H1 (cell line): ENCODE measurements around the gene VPS13D. TPM values are rescaled to one million over a fixed set of nuclear protein-coding genes. Genes with fewer than 3 reads are reported as not detected.

Source experiments
- CTCF ChIA-PET: fragments of 300-600 bp; sonication (Branson Sonifier 250); formaldehyde crosslinking; loops from one replicate; lab custom pipeline; 2021; ENCODE audit not compliant: partially characterized antibody; lab: Charles Lee
- POLR2A ChIA-PET: fragments of 300-600 bp; sonication (Branson Sonifier 250); formaldehyde crosslinking; loops from one replicate; lab custom pipeline; 2021; ENCODE audit warnings: inconsistent platforms; ENCODE audit not compliant: partially characterized antibody; lab: Charles Lee
- DNase-seq, 2 experiments: peaks; one replicate each; pipeline versions ENCODE4 v3.0.0 to v3.0.0-alpha.2; 2010 to 2022; ENCODE audit warnings: low spot score in 2 of 2, low read depth in 1 of 2, mixed read lengths in 1 of 2
- FAIRE-seq: peaks from 2 replicates; lab custom pipeline; 2011; peaks lifted over from hg19 to GRCh38; lab: Jason Lieb, UNC
- H2AFZ ChIP-seq: 2 replicates; pipeline ENCODE4 v1.8.1; 2012; ENCODE audit warnings: low read length, inconsistent platforms
- H2AK5ac ChIP-seq: 2 replicates; pipeline ENCODE4 v1.6.1; 2013; ENCODE audit warnings: low read depth, low read length
- H2BK120ac ChIP-seq: replicated peaks from 2 replicates; pipeline ENCODE3; 2013; ENCODE audit warnings: low read depth, low read length, inconsistent platforms
- H2BK12ac ChIP-seq: 2 replicates; pipeline ENCODE4 v1.6.1; 2013; ENCODE audit warnings: low read depth, low read length
- H2BK15ac ChIP-seq: 2 replicates; pipeline ENCODE4 v1.6.1; 2013; ENCODE audit warnings: low read length
- H2BK20ac ChIP-seq: 2 replicates; pipeline ENCODE4 v1.6.1; 2013; ENCODE audit warnings: low read length
- H2BK5ac ChIP-seq: 2 replicates; pipeline ENCODE4 v1.6.1; 2013; ENCODE audit warnings: low read depth, low read length
- H3K14ac ChIP-seq: 2 replicates; pipeline ENCODE4 v1.6.1; 2013; ENCODE audit warnings: inconsistent platforms; ENCODE audit not compliant: insufficient read length
- H3K18ac ChIP-seq: 2 replicates; pipeline ENCODE4 v1.6.1; 2013; ENCODE audit warnings: low read length; ENCODE audit errors: extremely low read depth
- H3K23ac ChIP-seq: 2 replicates; pipeline ENCODE4 v1.6.1; 2013; ENCODE audit warnings: inconsistent platforms; ENCODE audit not compliant: insufficient read length
- H3K23me2 ChIP-seq: 2 replicates; pipeline ENCODE4 v1.6.1; 2013; ENCODE audit warnings: low read depth, low read length
- H3K27ac ChIP-seq: 2 replicates; pipeline ENCODE4 v1.6.1; 2011; ENCODE audit warnings: low read depth, low read length, inconsistent platforms
- H3K27me3 ChIP-seq, 4 experiments: replicated peaks in 1 of 4; 1 replicate in 1 of 4; 2 replicates in 3 of 4; pipeline versions ENCODE4 v1.6.1 to v1.8.1; 2011 to 2013; ENCODE audit warnings: low read length in 3 of 4, mild to moderate bottlenecking in 3 of 4, inconsistent platforms in 2 of 4, mixed read lengths in 2 of 4, moderate library complexity in 1 of 4; ENCODE audit not compliant: control insufficient read depth in 3 of 4, insufficient read depth in 3 of 4; ENCODE audit errors: extremely low read depth in 1 of 4
- H3K36me3 ChIP-seq, 4 experiments: 2 replicates each; pipeline versions ENCODE4 v1.6.1 to v1.8.1; 2011 to 2013; ENCODE audit warnings: mild to moderate bottlenecking in 4 of 4, low read length in 3 of 4, moderate library complexity in 2 of 4, control low read depth in 1 of 4, inconsistent platforms in 1 of 4; ENCODE audit not compliant: insufficient read depth in 4 of 4, control insufficient read depth in 2 of 4
- H3K4ac ChIP-seq: replicated peaks from 2 replicates; pipeline ENCODE3; 2013; ENCODE audit warnings: low read length, low read depth, mixed read lengths, inconsistent platforms; ENCODE audit not compliant: insufficient read length
- H3K4me1 ChIP-seq, 4 experiments: replicated peaks in 1 of 4; 1 replicate in 1 of 4; 2 replicates in 3 of 4; pipeline versions ENCODE4 v1.6.1 to v1.8.1; 2011 to 2013; ENCODE audit warnings: low read length in 3 of 4, inconsistent platforms in 2 of 4, mixed read lengths in 1 of 4; ENCODE audit not compliant: insufficient read depth in 4 of 4, control insufficient read depth in 3 of 4
- H3K4me2 ChIP-seq, 2 experiments: 2 replicates each; pipeline versions ENCODE4 v1.6.1 to v1.8.1; 2011 to 2013; ENCODE audit warnings: low read depth in 2 of 2, low read length in 2 of 2, control low read depth in 1 of 2, inconsistent platforms in 1 of 2, mild to moderate bottlenecking in 1 of 2; ENCODE audit not compliant: insufficient read depth in 1 of 2
- H3K4me3 ChIP-seq, 4 experiments: fragments of 200-600, 300-600 bp in 1 of 4; sonication (generic), shearing (Covaris generic), sonication (Bioruptor Twin) in 1 of 4; 2 replicates each; pipeline versions ENCODE4 v1.5.1 to v1.8.1; 2011 to 2016; ENCODE audit warnings: low read length in 4 of 4, low read depth in 3 of 4, control low read depth in 2 of 4, inconsistent platforms in 2 of 4, mild to moderate bottlenecking in 2 of 4, mixed read lengths in 1 of 4, moderate library complexity in 1 of 4; ENCODE audit not compliant: insufficient read depth in 2 of 4; ENCODE audit errors: extremely low read depth in 1 of 4
- H3K56ac ChIP-seq: replicated peaks from 2 replicates; pipeline ENCODE3; 2013; ENCODE audit warnings: low read depth, mild to moderate bottlenecking, mixed read lengths, low read length, inconsistent platforms; ENCODE audit not compliant: insufficient read length
- H3K79me1 ChIP-seq: 2 replicates; pipeline ENCODE4 v1.6.1; 2013; ENCODE audit warnings: low read depth, low read length, control low read depth
- H3K79me2 ChIP-seq, 2 experiments: 2 replicates each; pipeline versions ENCODE4 v1.6.1 to v1.8.1; 2012 to 2013; ENCODE audit warnings: low read length in 2 of 2, mild to moderate bottlenecking in 2 of 2, inconsistent platforms in 1 of 2; ENCODE audit not compliant: insufficient read depth in 2 of 2, control insufficient read depth in 1 of 2
- H3K9ac ChIP-seq, 4 experiments: replicated peaks in 1 of 4; 1 replicate in 1 of 4; 2 replicates in 3 of 4; pipeline versions ENCODE4 v1.6.1 to v1.8.1; 2011 to 2013; ENCODE audit warnings: low read depth in 3 of 4, low read length in 3 of 4, control low read depth in 2 of 4, mild to moderate bottlenecking in 2 of 4, moderate library complexity in 2 of 4, inconsistent platforms in 1 of 4; ENCODE audit errors: extremely low read depth in 1 of 4
- H3K9me3 ChIP-seq, 2 experiments: 2 replicates each; pipeline versions ENCODE4 v1.6.1 to v1.8.1; 2012 to 2013; ENCODE audit warnings: mild to moderate bottlenecking in 2 of 2, moderate library complexity in 2 of 2, control low read depth in 1 of 2, inconsistent platforms in 1 of 2, low read depth in 1 of 2, low read length in 1 of 2, mixed read lengths in 1 of 2; ENCODE audit not compliant: insufficient read depth in 2 of 2
- H4K20me1 ChIP-seq, 2 experiments: replicated peaks in 1 of 2; 2 replicates each; pipeline versions ENCODE3 to v1.8.1; 2011 to 2013; ENCODE audit warnings: inconsistent platforms in 2 of 2, low read length in 2 of 2, mild to moderate bottlenecking in 1 of 2; ENCODE audit not compliant: insufficient read depth in 2 of 2, control insufficient read depth in 1 of 2
- H4K5ac ChIP-seq: 2 replicates; pipeline ENCODE4 v1.6.1; 2013; ENCODE audit warnings: low read length, low read depth, mixed read lengths, inconsistent platforms; ENCODE audit not compliant: insufficient read length
- H4K8ac ChIP-seq: 2 replicates; pipeline ENCODE4 v1.8.0; 2013; ENCODE audit warnings: mild to moderate bottlenecking, moderate library complexity, low read length, inconsistent platforms; ENCODE audit not compliant: insufficient read depth; ENCODE audit errors: extremely low read depth
- H4K91ac ChIP-seq: replicated peaks from 2 replicates; pipeline ENCODE3; 2013; ENCODE audit warnings: low read length, mixed read lengths, inconsistent platforms; ENCODE audit not compliant: insufficient read length
- CHD2 ChIP-seq: IDR thresholded peaks from 2 replicates; pipeline ENCODE4 v1.6.1; 2012; ENCODE audit warnings: low read length, improper control_type of control experiment
- JUND ChIP-seq: IDR thresholded peaks from 2 replicates; pipeline ENCODE4 v1.6.1; 2011; ENCODE audit warnings: mild to moderate bottlenecking, improper control_type of control experiment, low read length
- SIX5 ChIP-seq: IDR thresholded peaks from 2 replicates; pipeline ENCODE4 v1.6.1; 2011; ENCODE audit warnings: mild to moderate bottlenecking, low read depth, low read length
- SP1 ChIP-seq: IDR thresholded peaks from 2 replicates; pipeline ENCODE4 v1.6.1; 2011; ENCODE audit warnings: low read depth, low read length
- TBP ChIP-seq: IDR thresholded peaks from 2 replicates; pipeline ENCODE4 v1.6.1; 2011; ENCODE audit warnings: low read depth, low read length, improper control_type of control experiment
- WGBS, 2 experiments: shearing (Covaris generic) in 1 of 2; methylation state at CpG; one replicate each; pipeline versions ENCODE4 v1.1.6 to v1.1.7; 2013 to 2015; ENCODE audit warnings: low lambda C conversion rate in 2 of 2, mixed read lengths in 2 of 2, inconsistent platforms in 1 of 2, low coverage in 1 of 2, missing lambda C conversion rate in 1 of 2; ENCODE audit not compliant: insufficient replicate concordance in 2 of 2, insufficient coverage in 1 of 2, insufficient read length in 1 of 2; ENCODE audit errors: extremely low coverage in 1 of 2, missing lambda C conversion rate in 1 of 2; 5-methylcytosine and 5-hydroxymethylcytosine counted together
- polyA plus RNA-seq, 7 experiments: library from polyadenylated mRNA; depleted of rRNA in 3 of 7; stranded (reverse) in 5 of 7; unstranded in 2 of 7; fragments of >200 nt in 5 of 7; fragments of 200-250 nt in 2 of 7; gene quantifications; 1 replicate in 5 of 7; 2 replicates in 1 of 7; 4 replicates in 1 of 7; pipeline versions ENCODE4 v1.2.1 to v1.2.3, GENCODE V29; 2011 to 2013; ENCODE audit warnings: missing spikeins in 2 of 7, mixed read lengths in 2 of 7
- total RNA-seq: library from RNA; stranded (reverse); fragmentation: NEBNext Ultra II Directional; extraction: Animal tissue kit (Norgen Biotek cat#: 25700); gene quantifications from 2 replicates; pipeline ENCODE4 v1.2.1, GENCODE V29; 2021

The VPS13D gene
- total and polyA plus RNA-seq, 2 of the 8 experiments (the other 6 are each of a cell fraction or from before 2014, with no cell fraction given), result 10.9 to 31.2 TPM

- ChIA-PET POLR2A (no interaction called here), CTCF (interaction anchor here (1.1 kb wide), 1 partner anchor 11 kb away, joined by 3 read pairs; no protein-coding TSS in a partner anchor)
- Histone ChIP-seq H2BK5ac (no peak overlapping the region), H3K27me3 (no peaks in the 10 kb centered on the region), H3K9me3 (peaks cover 9% of the 10 kb centered on the region in 2 experiments; a peak in 3 of 4 replicates), H3K23ac (no peak overlapping the region), H2AFZ (no peak overlapping the region), H3K23me2 (no peaks in the 10 kb centered on the region), H2AK5ac (no peak overlapping the region), H3K4me2 (no peak overlapping the region), H2BK120ac (no peak overlapping the region), H4K8ac (no peak overlapping the region), H4K91ac (no peak overlapping the region), H3K18ac (no peak overlapping the region), H3K4ac (no peak overlapping the region), H3K79me1 (no peaks in the 10 kb centered on the region), H3K4me3 (no peak overlapping the region), H3K79me2 (no peaks in the 10 kb centered on the region), H3K9ac (no peak overlapping the region), H2BK12ac (no peak overlapping the region), H3K27ac (no peak overlapping the region), H4K5ac (no peak overlapping the region), H2BK15ac (no peak overlapping the region), H3K56ac (no peak overlapping the region), H3K14ac (no peak overlapping the region), H4K20me1 (no peaks in the 10 kb centered on the region), H2BK20ac (no peak overlapping the region), H3K4me1 (no peaks in the 10 kb centered on the region; a peak in 1 of 7 replicates), H3K36me3 (peaks cover 0 to 7% (median 2%) of the 10 kb centered on the region in 4 experiments; a peak in 2 of 8 replicates)
- FAIRE-seq (no peak), DNase-seq (no peak)
- no peak for TF ChIP-seq TBP
- TF ChIP-seq JUND, result no peak
- TF ChIP-seq CHD2, result no peak
- TF ChIP-seq SP1, result no peak
- TF ChIP-seq SIX5, result no peak
- 93% methylated on average over 6 of the region's 6 CpGs; no CpG with 5 or more reads in 1 of the 2 experiments for WGBS, 2 experiments
These were observed 239.7 kb downstream of the VPS13D start for GRCh38 chr1:12469493-12469892.
